NCI-H774 (cell line): ENCODE results near the gene CFAP99.
"Not testable (repeated sequence)": the region's sequence is repeated elsewhere in the genome, so short reads cannot be mapped to it uniquely, and the experiment has no call there.

Source experiments
- DNase-seq: peaks from one replicate; lab custom pipeline; 2025; lab: John Stamatoyannopoulos, UW

CFAP99 gene

GRCh38 chr4:2418650-2419571, at the start of gene CFAP99:
Gene CFAP99, plus strand, starts transcription at chr4:2418955.
- DNase-seq: peak; percentile 87

DNA sequence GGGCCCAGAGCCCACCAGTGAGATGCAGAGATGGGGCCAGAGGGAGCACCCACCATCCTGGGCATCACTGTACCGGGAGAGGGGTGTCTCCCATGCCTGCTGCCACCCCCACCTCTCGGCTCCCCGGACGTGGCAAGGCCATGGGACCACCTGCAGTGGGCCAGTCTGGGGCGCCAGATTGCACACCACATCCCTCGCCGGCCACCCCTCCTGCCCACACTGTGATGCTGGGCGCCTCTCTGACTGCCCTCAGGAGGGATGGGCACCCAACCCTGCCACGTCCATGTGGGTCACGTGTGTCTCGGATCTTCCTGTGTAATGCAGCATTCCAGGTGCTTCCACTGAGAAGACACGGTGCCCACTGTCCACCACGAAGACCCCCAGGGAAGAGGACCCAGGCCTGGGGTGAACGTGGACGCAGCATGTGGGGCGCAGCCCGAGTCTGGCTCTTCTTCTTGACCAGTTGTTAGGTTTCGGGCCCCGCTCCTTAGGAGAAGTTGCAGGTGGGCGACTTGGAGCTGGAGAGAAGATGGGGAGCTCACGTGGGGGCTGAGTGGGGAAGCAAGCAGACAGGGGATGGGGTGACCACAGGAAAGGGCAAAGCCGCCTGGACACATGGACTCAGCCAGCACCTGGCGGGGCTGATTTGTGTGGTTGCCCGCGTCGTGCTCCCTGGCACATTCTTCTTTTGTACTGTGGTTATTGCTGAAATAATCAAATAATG, 48.0 kb upstream of the CFAP99 start:
- no peak for DNase-seq

- DNase-seq: no peak
Measured at GRCh38 chr4:2371765-2372487, 46.8 kb upstream of the CFAP99 start.

DNA sequence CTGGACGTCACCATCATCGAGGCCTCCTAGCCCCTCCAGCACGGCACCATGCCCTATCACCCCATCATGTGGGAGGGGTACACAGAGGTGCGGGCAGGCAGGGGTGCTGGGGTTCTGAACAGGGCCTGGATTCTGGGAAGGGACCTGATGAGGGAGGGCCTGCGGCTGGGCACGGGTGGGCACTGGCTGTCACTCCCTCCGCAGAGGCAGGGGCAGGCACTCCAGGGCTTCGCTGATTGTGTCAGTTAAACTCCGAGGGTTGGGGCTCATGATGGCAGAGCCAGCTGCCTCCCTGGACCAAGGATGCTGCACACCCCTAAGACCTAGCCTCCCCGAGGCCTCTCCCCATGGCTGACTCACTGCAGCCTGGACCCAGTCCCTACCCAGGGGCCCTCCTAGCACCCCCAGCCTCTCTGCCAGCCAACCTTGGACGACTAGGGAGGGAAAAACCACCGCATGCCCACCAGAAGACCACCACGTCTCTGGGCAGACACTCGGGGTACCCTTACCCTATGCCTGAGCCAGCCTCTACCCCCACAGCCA, 46.2 kb upstream of the CFAP99 start:
- no peak for DNase-seq

DNA sequence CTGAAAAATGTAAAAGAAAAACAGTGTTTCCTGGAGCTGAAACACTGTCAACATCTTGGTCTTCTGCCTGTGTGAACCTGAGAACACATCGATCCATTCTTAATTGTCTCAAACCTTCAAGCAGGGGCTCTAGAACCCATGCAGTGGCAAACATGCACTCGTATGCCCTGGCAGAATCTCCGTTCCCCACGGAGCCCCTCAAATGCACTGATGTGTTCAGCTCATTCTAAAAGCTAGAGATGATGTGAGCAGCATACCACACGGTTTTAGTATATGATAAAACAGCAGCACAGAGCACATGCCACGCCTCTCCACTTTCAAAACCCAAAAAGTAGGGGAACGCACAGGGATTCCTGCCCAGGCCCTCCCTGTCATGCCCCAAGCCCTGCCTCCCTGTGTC, 45.2 kb upstream of the CFAP99 start:
- DNase-seq: no peak

- DNase-seq: no peak
Measured at GRCh38 chr4:2375427-2375826, 43.3 kb upstream of the CFAP99 start.

DNA sequence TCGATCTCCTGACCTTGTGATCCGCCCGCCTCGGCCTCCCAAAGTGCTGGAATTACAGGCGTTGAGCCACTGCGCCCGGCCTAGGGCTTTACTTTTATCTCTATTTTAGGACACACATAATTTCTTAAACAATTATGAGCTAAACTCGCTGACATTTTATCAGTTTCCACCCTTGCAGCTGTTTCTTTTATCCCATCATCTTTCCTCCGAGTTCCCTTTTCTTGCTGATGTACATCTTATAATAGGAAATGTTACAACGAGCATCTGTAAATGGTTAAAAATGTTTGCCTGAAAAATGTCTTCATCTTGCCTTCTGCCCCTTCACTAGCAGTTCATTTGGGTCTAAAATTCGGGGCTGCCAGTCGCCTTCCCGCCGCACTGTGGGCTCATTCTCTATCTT, 41.5 kb upstream of the CFAP99 start:
- no peak for DNase-seq

DNA sequence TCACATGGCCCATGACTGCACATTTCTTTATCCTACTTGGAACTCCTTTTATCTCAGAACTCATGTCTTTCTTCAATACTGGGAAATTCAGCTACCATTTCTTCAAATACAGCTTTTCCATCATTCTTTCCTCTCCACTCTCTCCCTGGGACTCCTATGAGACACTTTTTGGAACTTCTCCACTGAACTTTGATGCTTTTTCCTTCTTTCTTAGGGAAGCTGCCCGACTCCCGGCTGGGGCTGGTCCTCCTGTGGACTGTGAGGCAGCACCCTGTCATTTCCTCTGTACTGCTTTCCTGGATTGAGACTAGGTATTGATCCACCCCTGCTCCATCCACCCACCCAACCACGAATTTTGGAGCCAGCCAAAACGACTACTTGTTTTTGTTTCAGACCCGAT, 40.4 kb upstream of the CFAP99 start:
- DNase-seq: no peak

- DNase-seq: no peak
Measured at GRCh38 chr4:2378898-2379297, 39.9 kb upstream of the CFAP99 start.

DNA sequence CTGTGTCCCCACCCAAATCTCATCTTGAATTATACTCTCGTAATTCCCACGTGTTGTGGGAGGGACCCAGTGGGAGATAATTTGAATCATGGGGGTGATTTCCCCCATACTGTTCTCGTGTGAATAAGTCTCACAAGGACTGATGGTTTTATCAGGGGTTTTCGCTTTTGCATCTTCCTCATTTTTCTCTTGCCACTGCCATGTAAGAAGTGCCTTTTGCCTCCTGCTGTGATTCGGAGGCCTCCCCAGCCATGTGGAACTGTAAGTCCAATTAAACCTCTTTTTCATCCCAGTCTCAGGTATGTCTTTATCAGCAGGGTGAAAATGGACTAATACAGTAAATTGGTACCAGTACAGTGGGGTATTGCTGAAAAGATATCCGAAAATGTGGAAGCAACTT, 38.2 kb upstream of the CFAP99 start:
- not testable (repeated sequence) for DNase-seq

- not testable (repeated sequence) for DNase-seq
Measured at GRCh38 chr4:2382769-2383202, 36.0 kb upstream of the CFAP99 start.

GRCh38 chr4:2383220-2383631, 35.5 kb upstream of the CFAP99 start:
- DNase-seq: not testable (repeated sequence)

DNA sequence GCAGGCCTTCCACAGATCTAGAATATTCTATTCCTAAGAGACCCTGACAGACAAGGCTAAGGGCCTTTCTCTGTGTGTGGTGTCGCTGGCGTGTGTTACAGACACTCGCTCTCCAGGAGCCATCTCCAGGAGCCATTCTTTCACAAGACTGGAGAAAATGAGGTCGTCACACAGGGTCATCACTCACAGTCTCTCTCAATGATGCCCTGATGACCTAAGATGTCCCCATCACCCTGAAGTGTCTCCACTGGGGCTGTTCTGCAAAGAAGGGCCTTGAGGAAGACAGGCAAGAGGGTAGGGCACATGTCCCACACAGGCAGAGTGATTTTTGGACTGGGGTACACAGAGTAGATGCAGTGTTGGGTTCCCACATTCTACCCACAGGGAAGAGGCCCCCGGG, 35.0 kb upstream of the CFAP99 start:
- DNase-seq: no peak

- no peak for DNase-seq
Measured at GRCh38 chr4:2384245-2384644, 34.5 kb upstream of the CFAP99 start.

DNA sequence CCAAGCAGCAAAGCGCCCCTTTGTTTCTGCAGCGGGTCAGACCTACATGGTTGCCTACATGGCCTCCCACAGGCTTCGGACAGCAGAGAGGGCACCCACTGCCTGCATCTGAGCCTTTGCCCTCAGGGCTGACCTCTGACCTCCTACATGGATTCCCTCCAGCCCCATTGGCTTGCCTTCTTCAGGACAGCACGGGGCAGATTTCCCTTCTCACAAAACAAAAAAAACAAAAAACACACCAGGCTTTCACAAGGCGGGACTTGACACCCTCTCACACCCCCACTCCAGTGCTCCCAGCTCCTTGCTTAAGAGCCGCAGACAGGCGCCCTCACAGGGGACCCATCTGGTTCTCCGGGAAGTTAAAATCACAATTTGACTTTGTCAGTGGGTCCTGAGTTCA, 33.2 kb upstream of the CFAP99 start:
- no peak for DNase-seq

DNA sequence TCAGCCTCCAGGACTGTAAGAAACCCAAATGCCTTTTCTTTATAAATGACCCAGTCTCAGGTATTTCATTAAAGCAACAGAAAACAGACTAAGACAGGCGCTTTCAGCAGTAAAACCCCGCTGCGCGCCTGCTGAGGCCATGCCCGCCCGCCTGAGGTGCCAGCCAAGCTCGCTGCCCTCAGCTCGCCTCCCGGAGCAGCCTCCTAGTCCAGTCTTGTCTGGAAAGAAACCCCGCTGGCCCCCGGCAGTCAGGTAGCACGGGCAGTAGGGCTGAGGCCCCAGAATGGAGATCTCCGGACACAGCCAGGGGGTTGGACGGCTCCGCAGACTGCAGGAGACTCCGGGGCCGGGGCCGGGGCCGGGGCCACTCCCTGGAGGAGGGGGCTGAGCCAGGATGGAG, 32.0 kb upstream of the CFAP99 start:
- no peak for DNase-seq

GRCh38 chr4:2387218-2387617, 31.5 kb upstream of the CFAP99 start:
- no peak for DNase-seq

DNA sequence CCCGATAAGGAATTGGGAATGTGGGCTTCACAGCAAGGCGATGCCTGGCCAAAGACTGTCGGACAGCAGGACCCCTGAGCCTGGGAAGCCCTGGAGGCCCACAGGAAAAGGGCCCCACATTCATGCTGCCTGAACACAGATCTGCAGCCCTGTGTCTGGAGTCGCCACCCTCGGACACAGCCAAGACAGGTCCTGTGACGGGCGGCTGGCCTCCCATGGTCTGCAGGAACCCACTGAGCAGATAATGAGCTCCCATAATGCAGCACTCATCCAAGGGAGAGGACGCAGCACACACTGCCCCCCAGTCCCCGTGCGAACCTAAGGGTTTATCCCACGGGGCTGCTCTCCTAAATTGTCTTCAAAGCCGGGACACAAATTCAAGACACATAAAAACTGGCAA, 30.9 kb upstream of the CFAP99 start:
- DNase-seq: no peak

DNA sequence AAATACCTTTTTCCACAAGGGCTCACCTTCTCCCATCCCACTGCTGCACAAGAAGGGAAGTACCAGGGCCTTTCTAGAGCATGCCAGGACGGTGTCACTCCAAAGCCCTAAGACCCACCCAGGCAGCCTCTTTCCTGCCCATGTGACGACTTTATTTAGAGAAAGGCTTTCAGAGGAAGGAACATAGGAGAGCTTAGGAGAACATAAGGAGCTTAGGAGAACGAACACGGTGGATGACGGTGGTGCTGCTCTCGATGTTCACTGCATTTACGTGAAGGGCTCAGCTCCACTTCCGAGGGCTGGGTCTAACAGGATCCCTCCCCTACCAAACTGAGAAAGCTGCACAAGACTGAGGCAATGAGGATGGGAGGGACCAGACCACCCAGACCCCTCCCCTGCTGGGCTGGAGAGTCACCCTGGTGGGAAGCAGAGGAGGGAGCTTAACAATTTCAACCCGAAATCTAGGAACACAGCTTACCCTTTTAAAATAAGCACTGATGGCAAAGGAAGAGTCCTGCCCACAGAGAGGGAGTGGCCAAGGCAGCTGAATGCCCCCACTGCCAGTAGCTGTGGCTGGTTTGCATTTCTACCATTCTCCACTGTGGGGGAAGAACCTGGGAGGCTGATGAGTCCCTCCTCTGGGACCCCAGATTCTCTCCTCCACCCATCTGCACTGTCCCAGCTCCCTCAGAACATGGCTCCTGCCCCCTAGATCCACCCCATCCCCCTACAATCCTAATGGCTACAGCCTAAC, 30.1 kb upstream of the CFAP99 start:
- no peak for DNase-seq

DNA sequence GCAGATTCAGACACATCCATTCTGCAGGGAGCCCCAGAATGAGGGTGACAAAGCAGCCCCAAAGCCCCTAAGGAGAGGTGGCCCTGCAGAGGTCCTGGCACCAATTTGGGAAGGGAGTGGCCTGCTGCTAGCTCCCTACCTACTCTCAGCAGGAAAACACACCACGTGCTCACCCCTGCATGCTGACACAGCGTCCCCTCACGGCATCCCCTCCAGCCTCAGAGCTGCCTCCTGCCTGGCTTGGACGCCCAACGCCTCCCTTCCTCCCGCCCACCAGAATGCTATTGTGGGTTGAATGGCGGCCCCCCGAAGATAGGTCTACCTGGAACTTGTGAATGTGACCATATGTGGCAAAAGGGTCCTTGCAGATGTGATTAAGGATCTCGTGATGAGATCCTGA, 29.1 kb upstream of the CFAP99 start:
- DNase-seq: no peak

DNA sequence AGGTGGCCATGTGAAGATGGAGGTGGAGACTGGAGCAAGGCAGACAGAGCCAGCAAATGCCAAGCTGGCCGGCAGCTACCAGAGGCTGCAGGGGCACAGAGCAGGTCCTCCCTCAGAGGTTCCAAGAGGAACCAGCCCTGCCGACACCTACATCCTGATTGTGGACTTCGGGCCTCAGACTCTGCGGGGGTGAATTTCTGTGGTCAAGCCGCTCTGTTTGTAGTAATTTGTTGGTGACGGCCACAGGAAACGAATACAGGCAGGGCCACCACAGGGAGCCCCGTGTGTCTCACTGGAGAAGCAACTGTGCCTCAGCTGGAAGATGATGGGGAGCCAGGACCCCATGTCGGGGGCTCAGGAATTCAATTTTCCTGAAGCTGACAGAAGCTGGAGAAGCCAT, 28.6 kb upstream of the CFAP99 start:
- DNase-seq: no peak
